ENCODE measurements around the gene MAMDC2. TPM values are rescaled to one million over a fixed set of nuclear protein-coding genes. Genes with fewer than 3 reads are reported as not detected.

Gene MAMDC2
- total and polyA plus RNA-seq, 2 donors (not counting 1 experiment from before 2014, with no cell fraction given) = 14.4 to 23.0 TPM

GRCh38 chr9:70152350-70152749 lies 108.7 kb downstream of the MAMDC2 start:
- TF ChIP-seq EZH2 (IDR thresholded peaks at IDR 0.05; ENCODE audit: low read length, missing control alignments) = no peak
- TF ChIP-seq CTCF (conservative IDR thresholded peaks at IDR 0.05 in 1 of 2, IDR thresholded peaks at IDR 0.05 in 1 of 2; ENCODE audit: low read depth in 1 of 2, low read length in 2 of 2) = no peak
- Histone ChIP-seq H3K4me1 (ENCODE audit: control insufficient read depth, extremely low read depth, insufficient read depth, low read length) (no peaks in the 10 kb centered on the region), H3K4me3 (replicated peaks in 1 of 4; ENCODE audit: control extremely low read depth in 1 of 4, insufficient read depth in 1 of 4, low read depth in 3 of 4, low read length in 4 of 4) (no peak overlapping the region), H3K27ac (ENCODE audit: insufficient read depth, low read length) (no peak overlapping the region), H3K79me2 (ENCODE audit: control insufficient read depth, insufficient read depth, low read length) (no peaks in the 10 kb centered on the region), H3K9ac (ENCODE audit: insufficient read depth, low read length) (no peak overlapping the region), H2AFZ (ENCODE audit: low read length) (no peak overlapping the region), H3K27me3 (ENCODE audit: control insufficient read depth, insufficient read depth, low read length) (no peaks in the 10 kb centered on the region), H3K4me2 (ENCODE audit: extremely low read depth, insufficient read depth, low read length) (no peak overlapping the region), H3K9me3 (ENCODE audit: control insufficient read depth, insufficient read depth, low read depth, low read length) (no peaks in the 10 kb centered on the region), H4K20me1 (ENCODE audit: control insufficient read depth, extremely low read depth, insufficient read depth, low read length) (no peaks in the 10 kb centered on the region), H3K36me3 (ENCODE audit: control insufficient read depth, insufficient read depth, low read length) (no peaks in the 10 kb centered on the region)
- DNase-seq (ENCODE audit: low read depth in 2 of 2) = no peak

GRCh38 chr9:70156729-70157128 lies 113.1 kb downstream of the MAMDC2 start:
- no peaks in the 10 kb centered on the region for H3K9me3 ChIP-seq (ENCODE audit: control insufficient read depth, insufficient read depth, low read depth, low read length)
- H4K20me1 ChIP-seq (ENCODE audit: control insufficient read depth, extremely low read depth, insufficient read depth, low read length) = no peaks in the 10 kb centered on the region
- TF ChIP-seq CTCF (conservative IDR thresholded peaks at IDR 0.05 in 1 of 2, IDR thresholded peaks at IDR 0.05 in 1 of 2; ENCODE audit: low read depth in 1 of 2, low read length in 2 of 2) (no peak), EZH2 (IDR thresholded peaks at IDR 0.05; ENCODE audit: low read length, missing control alignments) (no peak)
- H3K4me2 ChIP-seq (ENCODE audit: extremely low read depth, insufficient read depth, low read length) = no peak overlapping the region
- no peaks in the 10 kb centered on the region for H3K36me3 ChIP-seq (ENCODE audit: control insufficient read depth, insufficient read depth, low read length)
- H2AFZ ChIP-seq (ENCODE audit: low read length) = no peak overlapping the region
- peak; percentile 46 to 75 for DNase-seq (ENCODE audit: low read depth in 2 of 2)
- no peak overlapping the region for H3K27ac ChIP-seq (ENCODE audit: insufficient read depth, low read length)
- H3K27me3 ChIP-seq (ENCODE audit: control insufficient read depth, insufficient read depth, low read length) = no peaks in the 10 kb centered on the region
- no peaks in the 10 kb centered on the region for H3K4me1 ChIP-seq (ENCODE audit: control insufficient read depth, extremely low read depth, insufficient read depth, low read length)
- no peaks in the 10 kb centered on the region for H3K79me2 ChIP-seq (ENCODE audit: control insufficient read depth, insufficient read depth, low read length)
- no peak overlapping the region for H3K4me3 ChIP-seq (replicated peaks in 1 of 4; ENCODE audit: control extremely low read depth in 1 of 4, insufficient read depth in 1 of 4, low read depth in 3 of 4, low read length in 4 of 4)
- H3K9ac ChIP-seq (ENCODE audit: insufficient read depth, low read length) = no peak overlapping the region

GRCh38 chr9:70159630-70160029 lies 116.0 kb downstream of the MAMDC2 start:
- TF ChIP-seq CTCF (conservative IDR thresholded peaks at IDR 0.05 in 1 of 2, IDR thresholded peaks at IDR 0.05 in 1 of 2; ENCODE audit: low read depth in 1 of 2, low read length in 2 of 2) = no peak
- TF ChIP-seq EZH2 (IDR thresholded peaks at IDR 0.05; ENCODE audit: low read length, missing control alignments) = no peak
- no peaks in the 10 kb centered on the region for H3K79me2 ChIP-seq (ENCODE audit: control insufficient read depth, insufficient read depth, low read length)
- H3K9me3 ChIP-seq (ENCODE audit: control insufficient read depth, insufficient read depth, low read depth, low read length) = no peaks in the 10 kb centered on the region
- H3K4me2 ChIP-seq (ENCODE audit: extremely low read depth, insufficient read depth, low read length) = no peak overlapping the region
- H3K36me3 ChIP-seq (ENCODE audit: control insufficient read depth, insufficient read depth, low read length) = no peaks in the 10 kb centered on the region
- peak in 1 of 2 donors; percentile 57 for DNase-seq (ENCODE audit: low read depth in 2 of 2)
- no peaks in the 10 kb centered on the region for H4K20me1 ChIP-seq (ENCODE audit: control insufficient read depth, extremely low read depth, insufficient read depth, low read length)
- no peak overlapping the region for H3K27ac ChIP-seq (ENCODE audit: insufficient read depth, low read length)
- no peaks in the 10 kb centered on the region for H3K4me1 ChIP-seq (ENCODE audit: control insufficient read depth, extremely low read depth, insufficient read depth, low read length)
- no peaks in the 10 kb centered on the region for H3K27me3 ChIP-seq (ENCODE audit: control insufficient read depth, insufficient read depth, low read length)
- no peak overlapping the region for H2AFZ ChIP-seq (ENCODE audit: low read length)
- H3K9ac ChIP-seq (ENCODE audit: insufficient read depth, low read length) = no peak overlapping the region
- H3K4me3 ChIP-seq (replicated peaks in 1 of 4; ENCODE audit: control extremely low read depth in 1 of 4, insufficient read depth in 1 of 4, low read depth in 3 of 4, low read length in 4 of 4) = no peak overlapping the region
